GM12892 (cell line): ENCODE results near the gene DAPK1. TPM values are rescaled to one million over a fixed set of nuclear protein-coding genes. Genes with fewer than 3 reads are reported as not detected.

Experiments used
- DNase-seq: peaks from one replicate; pipeline ENCODE4 v3.0.0; 2011; ENCODE audit not compliant: insufficient read length
- FAIRE-seq: peaks from 2 replicates; lab custom pipeline; 2011; peaks lifted over from hg19 to GRCh38; lab: Jason Lieb, UNC
- POLR2A ChIP-seq: IDR thresholded peaks from 2 replicates; pipeline ENCODE4 v1.6.1; 2011; ENCODE audit warnings: low read depth, low read length, control low read depth
- POLR2AphosphoS5 ChIP-seq: IDR thresholded peaks from 2 replicates; pipeline ENCODE4 v1.6.1; 2011; ENCODE audit warnings: low read depth, low read length, control low read depth
- TAF1 ChIP-seq: IDR thresholded peaks from 2 replicates; pipeline ENCODE4 v1.6.1; 2011; ENCODE audit warnings: low read depth, mild to moderate bottlenecking, control low read depth, low read length, borderline replicate concordance
- polyA plus RNA-seq: library from polyadenylated mRNA; unstranded; fragments of >200 nt; gene quantifications from one replicate; pipeline ENCODE4 v1.2.1, GENCODE V29; 2012; ENCODE audit warnings: missing spikeins, inconsistent platforms; ENCODE audit not compliant: missing spikeins

The DAPK1 gene
- 26.7 TPM for polyA plus RNA-seq

GRCh38 chr9:87497604-87498045 lies at the start of gene DAPK1:
TSS of gene DAPK1 (plus strand) at chr9:87497867. CDS start at chr9:87499078, 1,211 bp downstream.
- FAIRE-seq: peak; percentile 83
- peak; percentile 61 for DNase-seq
- TF ChIP-seq POLR2A (peak; percentile 65; the same call in 1 of the 2 replicates), TAF1 (no peak)

GRCh38 chr9:87451149-87451548 lies 46.5 kb upstream of the DAPK1 start:
- no peak for TF ChIP-seq POLR2A
- no peak for TF ChIP-seq TAF1
- no peak for TF ChIP-seq POLR2AphosphoS5
- DNase-seq (no peak), FAIRE-seq (no peak)

- no peak for TF ChIP-seq TAF1
- TF ChIP-seq POLR2AphosphoS5: no peak
- TF ChIP-seq POLR2A: no peak
- FAIRE-seq: no peak
- no peak for DNase-seq
These were observed 42.3 kb upstream of the DAPK1 start for GRCh38 chr9:87455407-87455806.

- DNase-seq: no peak
- no peak for TF ChIP-seq TAF1
- TF ChIP-seq POLR2A: no peak
- TF ChIP-seq POLR2AphosphoS5: no peak
- no peak for FAIRE-seq
These were observed 36.4 kb upstream of the DAPK1 start for GRCh38 chr9:87461256-87461655.

GRCh38 chr9:87464110-87464991 lies 33.3 kb upstream of the DAPK1 start:
- peak; percentile 77 for FAIRE-seq
- DNase-seq: no peak
- no peak for TF ChIP-seq POLR2AphosphoS5
- TF ChIP-seq TAF1: no peak
- no peak for TF ChIP-seq POLR2A

DNA sequence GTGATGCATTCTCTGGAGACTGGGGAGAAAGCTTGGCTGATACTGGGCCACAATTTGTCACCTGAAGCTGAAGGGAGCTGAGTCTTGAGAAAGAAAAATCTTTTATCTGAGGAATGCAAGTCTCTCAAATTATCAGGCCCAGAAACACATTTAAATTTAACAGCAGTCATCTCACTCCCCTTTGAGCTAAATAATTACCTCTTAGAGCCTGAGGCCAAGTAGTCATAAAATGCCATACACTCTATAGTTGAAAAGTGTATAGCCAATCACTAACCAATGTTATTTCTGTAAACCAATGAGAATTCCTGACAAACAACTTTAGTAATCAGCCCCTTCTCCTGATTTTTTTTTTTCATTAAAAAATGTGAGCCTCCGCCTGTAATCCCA lies 32.7 kb upstream of the DAPK1 start:
- TF ChIP-seq TAF1: no peak
- no peak for TF ChIP-seq POLR2AphosphoS5
- TF ChIP-seq POLR2A: no peak
- FAIRE-seq (no peak), DNase-seq (no peak)

DNA sequence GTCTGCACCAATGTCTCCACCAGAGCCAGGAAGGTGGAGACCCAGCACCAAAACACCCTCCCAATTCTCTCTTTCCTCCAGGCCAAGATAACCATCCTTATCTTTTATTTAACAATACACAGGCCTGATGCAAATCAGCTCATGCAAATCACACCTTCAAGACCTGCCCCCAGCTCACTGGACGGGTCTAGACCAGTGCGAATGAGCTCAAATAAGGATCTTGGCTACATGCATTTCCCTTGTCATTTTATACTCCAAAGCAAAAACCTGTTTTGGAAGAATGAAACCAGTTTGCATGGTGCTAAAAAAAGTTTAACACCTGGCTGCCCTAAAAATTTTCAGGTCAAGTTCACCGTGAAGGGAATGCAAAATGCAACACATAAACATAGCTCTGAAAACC lies 31.9 kb upstream of the DAPK1 start:
- TF ChIP-seq POLR2A: no peak
- FAIRE-seq: no peak
- DNase-seq: no peak

DNA sequence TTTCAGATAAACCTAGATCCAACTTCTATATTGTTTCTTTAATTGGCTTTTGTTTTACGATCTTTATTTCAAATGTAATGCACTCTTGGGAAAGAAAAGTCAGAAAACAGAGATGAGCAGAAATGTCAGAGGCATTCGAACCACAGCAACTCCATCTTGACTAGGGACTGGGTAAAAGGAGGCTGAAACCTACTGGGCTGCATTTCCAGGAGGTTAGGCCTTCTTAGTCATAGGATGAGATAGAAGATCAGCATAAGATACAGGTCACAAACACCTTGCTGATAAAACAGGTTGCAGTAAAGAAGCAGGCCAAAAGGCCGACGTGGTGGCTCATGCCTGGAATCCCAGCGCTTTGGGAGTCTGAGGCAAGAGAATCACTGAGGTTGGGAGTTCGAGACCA lies 30.5 kb upstream of the DAPK1 start:
- no peak for FAIRE-seq
- no peak for DNase-seq
- TF ChIP-seq POLR2AphosphoS5: no peak

DNA sequence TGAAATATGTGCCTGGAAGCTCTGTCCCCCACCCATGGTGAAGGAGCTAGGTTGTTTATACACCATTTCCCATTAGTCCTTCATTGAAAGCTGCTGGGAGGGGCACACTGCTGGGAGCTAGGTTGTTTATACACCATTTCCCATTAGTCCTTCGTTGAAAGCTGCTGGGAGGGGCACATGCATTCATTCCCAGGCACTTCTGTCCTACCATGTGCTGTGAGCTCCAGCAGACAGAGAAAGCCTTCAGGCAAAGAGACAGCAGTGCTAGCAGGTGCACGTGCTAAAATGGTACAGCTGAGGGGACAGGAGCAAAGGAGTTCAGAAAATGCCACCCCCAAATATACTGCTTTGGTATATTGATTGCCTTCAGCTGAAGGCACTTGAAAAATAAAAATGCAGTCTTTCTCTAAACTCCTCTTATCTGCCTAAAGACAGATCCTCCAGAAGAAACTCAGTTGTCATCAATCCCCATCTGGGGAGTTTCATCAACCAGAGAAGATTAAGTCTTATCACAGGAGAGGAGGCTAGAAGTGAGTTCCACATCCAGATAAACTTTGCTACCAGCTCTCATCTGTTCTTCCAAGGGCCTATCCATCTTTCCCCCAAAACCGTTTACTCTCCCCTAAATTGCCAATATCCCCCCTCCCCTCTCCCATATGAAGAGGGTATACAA lies 27.7 kb upstream of the DAPK1 start:
- no peak for TF ChIP-seq POLR2A
- TF ChIP-seq TAF1: no peak
- TF ChIP-seq POLR2AphosphoS5: no peak
- no peak for FAIRE-seq
- DNase-seq: no peak

DNA sequence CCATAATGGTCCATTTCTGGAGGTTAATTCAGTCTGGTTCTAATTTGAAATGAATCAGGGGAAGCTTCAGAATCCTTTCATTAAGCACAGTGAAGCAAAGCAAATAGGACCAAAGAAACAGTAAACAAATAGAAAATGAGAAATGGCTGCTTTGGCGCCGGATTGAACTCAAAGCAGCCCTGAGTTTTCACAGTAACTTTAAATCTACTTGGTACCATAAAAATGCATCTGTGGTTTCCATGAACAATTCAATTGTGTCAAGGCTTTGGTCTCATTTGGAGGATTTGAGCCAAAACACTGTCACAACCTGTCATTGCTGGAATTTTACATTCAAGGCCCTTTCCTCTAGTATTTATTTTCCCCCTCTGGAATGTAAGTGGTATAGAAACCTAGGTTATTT lies 25.9 kb upstream of the DAPK1 start:
- no peak for DNase-seq
- FAIRE-seq: no peak
- TF ChIP-seq POLR2A (no peak), POLR2AphosphoS5 (no peak), TAF1 (no peak)

- DNase-seq: no peak
- FAIRE-seq: no peak
- no peak for TF ChIP-seq POLR2A
- TF ChIP-seq TAF1: no peak
- no peak for TF ChIP-seq POLR2AphosphoS5
These were observed 22.2 kb upstream of the DAPK1 start for GRCh38 chr9:87475463-87475862.

GRCh38 chr9:87478226-87478992 lies 19.3 kb upstream of the DAPK1 start:
- DNase-seq: no peak
- no peak for FAIRE-seq
- no peak for TF ChIP-seq POLR2A
- no peak for TF ChIP-seq TAF1
- TF ChIP-seq POLR2AphosphoS5: no peak
